ENCODE data around the gene SIGLEC1.

Gene SIGLEC1

DNA sequence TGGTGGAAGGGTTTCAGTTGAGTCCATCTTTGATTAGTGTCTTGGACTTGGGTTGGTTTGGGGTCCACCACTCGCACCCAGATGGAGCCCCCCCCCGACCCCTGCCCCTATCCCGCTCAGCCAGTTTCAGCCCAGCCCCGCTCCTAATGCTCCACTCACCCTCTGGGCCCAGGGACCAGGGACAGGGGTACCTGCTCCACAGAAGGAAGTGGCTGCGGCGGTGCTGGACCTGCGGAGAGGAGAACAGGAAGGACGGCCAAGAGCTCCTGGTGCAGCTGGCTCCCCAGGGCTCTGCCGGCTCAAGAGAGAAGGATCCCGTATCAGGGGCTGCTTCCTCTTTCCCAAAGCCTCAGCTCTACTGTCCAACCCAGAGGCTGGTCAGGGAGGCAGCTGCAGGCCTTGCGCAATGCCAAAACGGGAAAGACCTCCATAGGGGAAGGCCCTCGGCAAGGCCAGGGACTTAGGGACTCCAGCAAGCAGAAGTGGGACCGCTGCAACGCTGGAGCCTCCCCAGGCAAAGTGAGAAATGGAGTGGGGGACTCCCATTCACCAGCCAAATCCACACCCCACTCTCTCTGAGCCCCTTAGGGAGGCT lies at the start of gene SIGLEC1:
Gene SIGLEC1, minus strand, starts transcription at position 322 of the 595 bp plus-strand sequence. CDS start 5,472 bp downstream, outside the sequence.
- no peak for DNase-seq

- DNase-seq = no peak
Observed at GRCh38 chr20:3760655-3761348, 48.4 kb upstream of the SIGLEC1 start.

- DNase-seq = no peak
Observed at GRCh38 chr20:3759884-3760283, 47.5 kb upstream of the SIGLEC1 start.

DNA sequence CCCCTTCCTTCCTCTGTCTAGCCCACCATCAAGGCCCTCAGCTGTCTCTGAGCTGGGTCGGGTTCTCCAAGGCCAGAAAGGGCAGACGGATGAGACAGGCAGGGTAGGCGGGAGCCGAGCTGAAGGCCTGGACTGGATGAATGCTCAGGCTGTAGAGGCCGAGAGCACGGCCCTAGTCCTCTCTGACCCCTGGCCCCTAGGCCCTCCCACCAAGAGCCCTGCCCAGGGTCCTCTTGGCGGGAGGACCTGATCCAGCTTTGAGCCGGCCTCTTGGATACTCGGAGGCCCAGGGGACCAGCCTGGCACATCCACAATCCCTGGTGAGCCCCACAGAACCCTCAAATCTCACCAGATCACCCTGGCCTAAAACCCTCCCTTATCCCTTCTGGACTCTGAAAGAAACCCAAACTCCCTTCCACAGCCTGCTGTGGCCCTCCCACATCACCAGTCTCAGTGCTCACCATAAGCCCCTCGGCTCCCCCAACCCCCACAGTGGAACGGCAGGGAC lies 47.0 kb upstream of the SIGLEC1 start:
- DNase-seq = no peak

- DNase-seq = no peak
Observed at GRCh38 chr20:3758566-3758965, 46.2 kb upstream of the SIGLEC1 start.

DNA sequence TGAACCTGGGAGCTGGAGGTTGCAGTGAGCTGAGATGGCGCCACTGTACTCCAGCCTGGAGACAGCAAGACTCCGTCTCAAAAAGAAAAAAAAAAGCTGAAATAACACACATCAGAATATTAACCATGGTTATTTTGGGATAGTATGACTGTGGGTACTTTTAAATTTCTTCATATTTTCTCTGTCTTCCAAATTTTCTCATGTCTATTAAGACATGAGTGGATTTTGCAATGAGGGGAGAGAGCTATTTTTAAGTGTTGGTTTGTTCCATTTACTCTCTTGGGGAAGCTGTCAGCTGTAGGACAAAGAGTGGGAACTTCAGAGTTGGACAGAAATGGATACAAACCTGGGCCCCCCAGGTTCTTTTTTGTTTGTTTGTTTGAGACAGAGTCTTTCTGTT lies 44.9 kb upstream of the SIGLEC1 start:
- no peak for DNase-seq

- no peak for DNase-seq
Observed at GRCh38 chr20:3755814-3756480, 43.5 kb upstream of the SIGLEC1 start.

DNA sequence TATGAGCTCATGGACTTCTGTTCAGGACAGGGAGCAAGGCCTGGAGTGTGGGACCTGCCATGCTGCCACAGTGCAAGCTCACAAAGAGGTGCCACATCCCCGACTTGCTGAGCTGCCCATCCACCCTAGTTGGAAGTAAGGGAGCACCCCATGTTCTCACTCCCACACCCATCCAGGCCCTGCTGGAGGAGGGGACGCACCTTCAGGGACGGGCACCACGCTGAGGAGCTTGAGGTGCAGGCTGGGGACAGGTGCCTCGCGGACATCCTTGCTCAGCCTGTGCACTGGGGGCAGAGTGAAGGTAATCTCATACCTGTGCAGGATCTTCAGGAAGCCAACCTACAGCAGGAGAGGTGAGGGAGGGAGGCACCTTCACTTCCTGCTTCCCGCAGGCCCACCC lies 42.9 kb upstream of the SIGLEC1 start:
- no peak for DNase-seq

- DNase-seq = no peak
Observed at GRCh38 chr20:3754276-3754630, 41.9 kb upstream of the SIGLEC1 start.

DNA sequence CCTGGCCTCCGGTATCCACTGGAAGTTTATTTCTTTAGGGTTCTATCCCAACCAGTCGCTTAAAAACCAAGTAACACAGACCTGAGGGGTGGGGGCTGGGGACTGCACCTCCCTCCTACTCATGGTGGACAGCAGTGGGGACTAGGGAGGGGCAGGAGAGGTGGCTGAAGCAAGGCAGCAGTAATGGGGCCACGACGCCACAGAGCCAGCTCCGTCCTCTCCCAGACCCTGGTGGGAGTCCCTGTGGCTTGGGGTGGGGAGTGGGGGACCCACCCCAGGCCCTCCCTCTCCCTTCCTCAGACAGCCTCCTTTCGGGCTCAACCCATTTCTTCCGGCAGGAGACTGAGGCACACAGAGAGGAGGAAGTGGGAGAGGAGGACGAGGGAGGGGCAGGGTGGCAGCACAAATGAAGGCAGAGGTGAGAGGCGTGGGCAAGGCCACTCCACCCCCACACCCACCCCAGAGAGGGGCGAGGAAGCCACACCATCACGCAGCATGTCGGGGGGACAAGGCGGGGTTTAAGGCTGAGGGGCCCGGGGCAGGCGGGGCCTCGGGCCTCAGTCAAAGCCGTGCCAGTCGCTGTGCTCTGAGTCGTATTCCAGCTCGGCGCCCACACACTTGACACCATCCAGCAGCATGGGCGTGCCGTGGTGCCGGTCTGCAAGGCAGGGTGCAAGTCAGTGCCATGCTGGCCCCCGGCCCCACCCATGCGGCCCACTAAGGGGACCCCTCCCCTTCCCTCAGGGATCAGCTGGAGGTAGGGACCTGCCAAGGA lies 41.3 kb upstream of the SIGLEC1 start:
- DNase-seq = no peak

- peak; percentile 23 for DNase-seq
Observed at GRCh38 chr20:3753098-3753497, 40.7 kb upstream of the SIGLEC1 start.

DNA sequence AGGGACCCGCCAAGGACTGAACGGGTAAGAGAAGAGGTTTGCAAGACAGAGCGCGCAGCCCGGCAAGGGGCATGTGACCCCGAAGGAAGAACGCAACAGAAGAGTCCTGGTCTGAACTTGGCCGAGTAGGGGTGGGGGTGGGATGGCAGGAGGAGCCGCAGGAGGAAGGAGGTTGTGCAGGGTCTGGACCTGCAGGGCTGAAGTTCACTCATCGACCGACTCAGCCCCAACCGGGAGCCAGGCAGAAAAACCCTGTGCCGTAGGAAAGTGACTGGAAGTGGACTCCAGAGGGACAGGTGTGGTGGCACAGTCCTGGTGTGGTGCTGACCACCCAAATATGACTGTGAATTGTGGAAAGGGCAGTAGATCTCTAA lies 40.0 kb upstream of the SIGLEC1 start:
- DNase-seq = no peak

GRCh38 chr20:3751675-3752385 lies 39.4 kb upstream of the SIGLEC1 start:
- no peak for DNase-seq

DNA sequence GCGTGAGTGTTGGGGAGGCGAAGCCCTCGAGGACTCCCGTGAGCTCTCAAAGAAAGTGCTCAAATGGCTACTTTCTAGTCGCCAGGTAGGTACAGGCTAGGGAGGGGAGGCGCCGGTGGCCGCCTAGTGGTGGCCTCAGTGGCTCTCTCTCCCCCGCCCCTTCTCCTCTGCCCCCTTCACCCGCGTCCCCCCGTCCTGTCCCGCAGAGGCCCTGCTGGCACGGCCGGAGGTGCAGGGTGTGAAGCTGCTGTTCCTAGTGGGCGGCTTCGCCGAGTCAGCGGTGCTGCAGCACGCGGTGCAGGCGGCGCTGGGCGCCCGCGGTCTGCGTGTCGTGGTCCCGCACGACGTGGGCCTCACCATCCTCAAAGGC lies 38.9 kb upstream of the SIGLEC1 start:
- DNase-seq = no peak

DNA sequence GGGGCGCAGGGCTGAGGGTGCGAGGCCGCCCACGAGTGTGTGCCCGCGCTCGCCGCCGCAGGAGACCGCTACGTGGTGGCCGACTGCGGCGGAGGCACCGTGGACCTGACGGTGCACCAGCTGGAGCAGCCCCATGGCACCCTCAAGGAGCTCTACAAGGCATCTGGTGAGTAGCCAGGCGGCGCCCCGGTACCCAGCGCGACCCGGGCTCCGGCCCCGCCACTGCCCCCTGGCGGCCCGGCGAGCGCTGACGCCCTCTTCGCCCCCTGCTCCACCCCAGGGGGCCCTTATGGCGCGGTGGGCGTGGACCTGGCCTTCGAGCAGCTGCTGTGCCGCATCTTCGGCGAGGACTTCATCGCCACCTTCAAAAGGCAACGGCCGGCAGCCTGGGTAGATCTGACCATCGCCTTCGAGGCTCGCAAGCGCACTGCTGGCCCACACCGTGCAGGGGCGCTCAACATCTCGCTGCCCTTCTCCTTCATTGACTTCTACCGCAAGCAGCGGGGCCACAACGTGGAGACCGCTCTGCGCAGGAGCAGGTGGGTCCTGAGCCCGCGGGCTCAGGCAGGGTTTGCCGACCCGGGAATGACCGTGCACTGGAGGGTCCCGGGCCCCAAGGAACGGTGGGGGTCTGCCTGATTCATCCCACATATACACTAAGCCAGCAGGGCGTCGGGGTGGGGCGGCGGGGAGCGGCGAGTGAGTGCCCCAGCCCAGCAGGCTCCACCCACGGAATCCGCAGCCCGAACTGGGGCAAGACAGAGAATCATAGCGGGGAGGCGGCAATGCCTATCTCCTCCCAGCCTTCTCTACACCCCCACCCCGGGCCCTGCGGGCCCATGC lies 37.5 kb upstream of the SIGLEC1 start:
- no peak for DNase-seq

- DNase-seq = no peak
Observed at GRCh38 chr20:3749087-3749688, 36.8 kb upstream of the SIGLEC1 start.

DNA sequence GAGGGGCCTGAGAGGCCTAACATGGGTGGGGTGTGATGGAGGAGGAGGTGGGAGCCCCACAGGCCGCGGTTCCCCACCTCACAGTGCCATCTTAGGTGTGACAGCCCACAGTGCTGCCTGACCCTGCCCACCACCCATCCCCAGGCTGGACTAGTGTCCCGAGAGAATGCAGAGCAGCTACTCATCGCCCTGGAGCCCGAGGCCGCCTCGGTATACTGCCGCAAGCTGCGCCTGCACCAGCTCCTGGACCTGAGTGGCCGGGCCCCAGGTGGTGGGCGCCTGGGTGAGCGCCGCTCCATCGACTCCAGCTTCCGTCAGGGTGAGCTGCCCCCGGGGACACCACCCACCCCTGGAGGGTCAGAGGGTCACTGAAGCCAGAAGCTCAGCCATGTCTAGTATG lies 35.7 kb upstream of the SIGLEC1 start:
- no peak for DNase-seq

DNA sequence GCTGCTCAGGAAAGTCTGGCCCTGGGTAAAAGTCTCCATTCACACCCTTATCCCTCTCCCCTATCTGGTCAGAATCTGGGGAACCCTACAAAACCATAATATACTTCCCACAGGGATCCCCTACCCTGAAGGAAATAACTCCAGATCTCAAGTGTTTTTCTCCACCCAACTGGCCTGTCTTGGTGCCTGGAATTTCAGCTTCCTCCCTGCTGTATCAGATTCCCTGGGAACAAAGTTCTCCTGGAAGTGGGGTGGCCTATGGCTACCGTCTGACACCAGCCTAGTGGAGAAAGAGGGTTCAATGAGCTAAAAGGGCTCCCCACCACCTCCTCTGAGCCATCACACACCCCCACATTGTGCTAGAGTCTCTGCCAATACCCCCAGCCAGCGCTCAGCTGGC lies 35.1 kb upstream of the SIGLEC1 start:
- no peak for DNase-seq

GRCh38 chr20:3745686-3746173 lies 33.3 kb upstream of the SIGLEC1 start:
- no peak for DNase-seq

- no peak for DNase-seq
Observed at GRCh38 chr20:3744806-3745685, 32.6 kb upstream of the SIGLEC1 start.

All from GDM1 (cell line).